ENCODE measurements around the gene CCDC92.

The CCDC92 gene

GRCh38 chr12:123972457-123973401, at the start of gene CCDC92, which contains the start of gene ZNF664:
Gene CCDC92, minus strand, starts transcription at chr12:123972831. Its CDS starts 28,526 bp downstream, at chr12:123944305.
Gene ZNF664, plus strand, starts transcription at chr12:123973215. Its CDS starts 38,930 bp downstream, at chr12:124012145.
- peak; percentile 89 to 94 for DNase-seq (ENCODE audit: low read depth in 2 of 2)

- no peak for DNase-seq (ENCODE audit: low read depth in 2 of 2)
Measured at GRCh38 chr12:124022161-124022560, 49.5 kb upstream of the CCDC92 start.

GRCh38 chr12:124021007-124021406, 48.4 kb upstream of the CCDC92 start:
- DNase-seq (ENCODE audit: low read depth in 2 of 2): no peak

GRCh38 chr12:124020514-124020949, 47.9 kb upstream of the CCDC92 start:
- DNase-seq (ENCODE audit: low read depth in 2 of 2): no peak

- no peak for DNase-seq (ENCODE audit: low read depth in 2 of 2)
Measured at GRCh38 chr12:124019115-124019514, 46.5 kb upstream of the CCDC92 start.

GRCh38 chr12:124018539-124018938, 45.9 kb upstream of the CCDC92 start:
- DNase-seq (ENCODE audit: low read depth in 2 of 2): no peak

GRCh38 chr12:124017064-124017463, 44.4 kb upstream of the CCDC92 start:
- DNase-seq (ENCODE audit: low read depth in 2 of 2): no peak

GRCh38 chr12:124015494-124016461, 43.1 kb upstream of the CCDC92 start:
- no peak for DNase-seq (ENCODE audit: low read depth in 2 of 2)

GRCh38 chr12:124013073-124013472, 40.4 kb upstream of the CCDC92 start:
- no peak for DNase-seq (ENCODE audit: low read depth in 2 of 2)

- DNase-seq (ENCODE audit: low read depth in 2 of 2): no peak
Measured at GRCh38 chr12:124011435-124012115, 38.9 kb upstream of the CCDC92 start.

GRCh38 chr12:124010687-124011086, 38.1 kb upstream of the CCDC92 start:
- DNase-seq (ENCODE audit: low read depth in 2 of 2): no peak

GRCh38 chr12:124009781-124010180, 37.1 kb upstream of the CCDC92 start:
- DNase-seq (ENCODE audit: low read depth in 2 of 2): no peak

- no peak for DNase-seq (ENCODE audit: low read depth in 2 of 2)
Measured at GRCh38 chr12:124008595-124008994, 36.0 kb upstream of the CCDC92 start.

GRCh38 chr12:124007826-124008570, 35.4 kb upstream of the CCDC92 start:
- DNase-seq (ENCODE audit: low read depth in 2 of 2): no peak

- DNase-seq (ENCODE audit: low read depth in 2 of 2): no peak
Measured at GRCh38 chr12:124006846-124007713, 34.4 kb upstream of the CCDC92 start.

- DNase-seq (ENCODE audit: low read depth in 2 of 2): no peak
Measured at GRCh38 chr12:124006085-124006845, 33.6 kb upstream of the CCDC92 start.

GRCh38 chr12:124004233-124004875, 31.7 kb upstream of the CCDC92 start:
- no peak for DNase-seq (ENCODE audit: low read depth in 2 of 2)

GRCh38 chr12:124002654-124003053, 30.0 kb upstream of the CCDC92 start:
- DNase-seq (ENCODE audit: low read depth in 2 of 2): no peak

Measured in stimulated activated CD8-positive, alpha-beta memory T cell treated with anti-CD3 and anti-CD28 coated beads, Interleukin-2, amount 100 ng/mL, for 48 hours (primary cell).